Rectal smooth muscle tissue (tissue), 1 donor: Measurements from ENCODE around the gene AGPAT4.
A peak's percentile ranks its signal among the peaks of the same experiment; 100 is the strongest.
"Not testable (repeated sequence)": the region's sequence is repeated elsewhere in the genome, so short reads cannot be mapped to it uniquely, and the experiment has no call there.

ENCODE experiments used
- H3K27ac ChIP-seq: one replicate; pipeline ENCODE4 v1.7.0; 2013; ENCODE audit warnings: low read depth, low read length, inconsistent platforms
- H3K27me3 ChIP-seq: one replicate; pipeline ENCODE4 v1.7.0; 2013; ENCODE audit warnings: low read length; ENCODE audit not compliant: control insufficient read depth, insufficient read depth
- H3K36me3 ChIP-seq: one replicate; pipeline ENCODE4 v1.7.0; 2013; ENCODE audit warnings: low read length; ENCODE audit not compliant: control insufficient read depth, insufficient read depth
- H3K4me1 ChIP-seq: one replicate; pipeline ENCODE4 v1.7.0; 2013; ENCODE audit warnings: low read length; ENCODE audit not compliant: control insufficient read depth, insufficient read depth
- H3K4me3 ChIP-seq: one replicate; pipeline ENCODE4 v1.7.0; 2013; ENCODE audit warnings: low read length
- H3K9ac ChIP-seq: one replicate; pipeline ENCODE4 v1.7.0; 2013; ENCODE audit warnings: low read length

The AGPAT4 gene, protein sequence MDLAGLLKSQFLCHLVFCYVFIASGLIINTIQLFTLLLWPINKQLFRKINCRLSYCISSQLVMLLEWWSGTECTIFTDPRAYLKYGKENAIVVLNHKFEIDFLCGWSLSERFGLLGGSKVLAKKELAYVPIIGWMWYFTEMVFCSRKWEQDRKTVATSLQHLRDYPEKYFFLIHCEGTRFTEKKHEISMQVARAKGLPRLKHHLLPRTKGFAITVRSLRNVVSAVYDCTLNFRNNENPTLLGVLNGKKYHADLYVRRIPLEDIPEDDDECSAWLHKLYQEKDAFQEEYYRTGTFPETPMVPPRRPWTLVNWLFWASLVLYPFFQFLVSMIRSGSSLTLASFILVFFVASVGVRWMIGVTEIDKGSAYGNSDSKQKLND

DNA sequence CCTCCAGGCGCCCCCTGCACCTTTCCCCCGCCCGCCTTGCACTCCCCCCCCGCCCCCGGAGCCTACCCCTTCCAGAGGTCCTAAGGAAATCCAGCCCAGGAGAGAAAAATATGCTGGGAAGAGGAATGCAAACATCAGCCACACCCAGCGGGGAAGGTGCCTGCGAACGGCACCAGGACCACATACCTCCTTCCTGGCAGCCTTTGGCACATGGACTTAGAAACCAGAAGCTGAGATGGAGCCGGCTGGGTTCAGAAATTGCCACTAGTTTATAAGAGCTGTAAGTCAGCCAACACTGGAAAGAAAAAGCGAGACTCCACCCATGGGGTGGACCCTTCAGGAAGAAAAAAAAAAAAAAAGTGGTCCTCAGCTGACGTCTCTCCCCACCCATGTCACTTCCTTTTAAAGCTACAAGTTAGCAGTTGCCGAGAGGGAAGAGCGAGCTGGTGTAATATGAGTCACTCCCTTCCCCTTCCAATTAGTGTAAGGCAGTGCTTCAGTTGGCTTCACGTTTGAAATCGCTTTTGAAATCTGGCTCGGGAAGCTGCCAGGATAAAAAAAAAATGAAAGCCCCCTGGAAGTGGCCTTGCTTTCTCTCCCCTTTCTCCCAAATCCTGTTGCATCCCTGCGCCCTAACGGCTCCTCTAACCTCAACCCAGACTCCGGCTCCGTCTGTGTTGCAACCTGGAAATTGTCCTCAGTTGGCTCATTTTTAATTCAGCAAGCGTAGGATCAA, at the start of gene AGPAT4:
AGPAT4 (minus strand) TSS at position 310 of the 736 bp plus-strand sequence. CDS start 41,848 bp downstream, outside the sequence.
- Histone ChIP-seq H3K27ac (peak within 1 kb of the TSS; percentile 74), H3K4me1 (peaks cover 10% of the 10 kb centered on the region), H3K4me3 (peak within 1 kb of the TSS; percentile 74), H3K36me3 (no peaks in the 10 kb centered on the region), H3K9ac (peak within 1 kb of the TSS; percentile 80), H3K27me3 (no peaks in the 10 kb centered on the region)

DNA sequence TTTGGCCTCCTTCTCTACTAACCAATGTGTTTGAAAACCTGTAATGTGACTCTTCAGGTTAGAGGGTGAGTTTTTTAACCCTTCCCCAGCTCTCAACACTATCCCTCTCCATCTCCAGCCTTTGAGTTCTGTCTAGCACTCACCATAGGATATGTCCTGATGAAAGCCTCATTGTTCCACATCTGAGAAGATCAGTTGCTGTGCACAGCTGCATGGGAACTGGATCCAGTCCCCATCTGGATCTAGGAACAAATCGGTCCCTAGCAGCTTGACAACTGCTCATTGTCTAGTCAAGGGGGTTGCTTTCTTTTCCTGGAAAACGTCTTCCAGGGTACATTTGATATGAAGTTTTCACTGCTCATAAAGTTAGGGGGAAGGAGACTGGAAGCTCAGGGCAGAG, 45.4 kb upstream of the AGPAT4 start:
- Histone ChIP-seq H3K4me1 (no peaks in the 10 kb centered on the region), H3K9ac (no peak overlapping the region), H3K27me3 (no peaks in the 10 kb centered on the region), H3K27ac (no peak overlapping the region), H3K36me3 (no peaks in the 10 kb centered on the region), H3K4me3 (no peak overlapping the region)

DNA sequence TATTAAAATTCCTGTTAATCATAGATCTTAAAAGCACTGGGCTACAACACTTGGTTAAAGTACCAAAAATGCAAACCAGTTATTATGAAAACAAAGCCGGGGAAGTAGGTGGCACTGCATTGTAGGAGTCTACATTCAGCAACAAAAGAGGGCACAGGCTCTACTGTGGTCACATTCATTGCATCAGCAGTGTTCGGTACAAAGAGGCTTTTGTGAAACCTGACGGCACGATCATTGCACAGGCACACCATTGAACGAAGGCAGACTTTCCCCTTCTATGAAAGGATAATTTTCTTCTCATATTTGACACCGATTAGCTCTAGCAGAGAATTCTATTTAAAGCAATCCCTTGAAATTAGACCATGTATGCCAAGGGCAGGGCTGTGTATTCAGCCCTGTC, 44.6 kb upstream of the AGPAT4 start:
- no peak overlapping the region for H3K4me3 ChIP-seq
- H3K27ac ChIP-seq = no peak overlapping the region
- no peaks in the 10 kb centered on the region for H3K36me3 ChIP-seq
- no peak overlapping the region for H3K9ac ChIP-seq
- H3K4me1 ChIP-seq = no peaks in the 10 kb centered on the region
- no peaks in the 10 kb centered on the region for H3K27me3 ChIP-seq

DNA sequence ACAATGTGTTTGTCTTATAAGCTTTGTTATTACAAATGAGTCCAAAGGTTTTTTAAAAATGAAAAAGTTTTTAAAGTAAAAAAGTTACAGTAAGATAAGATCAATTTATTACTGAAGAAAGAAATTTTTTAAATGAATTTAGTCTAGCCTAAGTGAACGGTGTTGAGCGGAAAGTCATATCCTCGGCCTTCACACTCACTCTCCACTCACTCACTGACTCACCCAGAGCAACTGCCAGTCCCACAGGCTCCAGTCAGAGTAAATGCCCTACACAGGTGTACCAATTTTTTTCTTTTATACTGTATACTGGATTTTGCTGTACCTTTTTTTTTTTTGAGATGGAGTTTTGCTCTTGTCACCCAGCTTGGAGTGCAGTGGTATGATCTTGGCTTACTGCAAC, 42.7 kb upstream of the AGPAT4 start:
- Histone ChIP-seq H3K36me3 (no peaks in the 10 kb centered on the region), H3K4me1 (no peaks in the 10 kb centered on the region), H3K27me3 (no peaks in the 10 kb centered on the region), H3K9ac (no peak overlapping the region), H3K27ac (no peak overlapping the region), H3K4me3 (no peak overlapping the region)

DNA sequence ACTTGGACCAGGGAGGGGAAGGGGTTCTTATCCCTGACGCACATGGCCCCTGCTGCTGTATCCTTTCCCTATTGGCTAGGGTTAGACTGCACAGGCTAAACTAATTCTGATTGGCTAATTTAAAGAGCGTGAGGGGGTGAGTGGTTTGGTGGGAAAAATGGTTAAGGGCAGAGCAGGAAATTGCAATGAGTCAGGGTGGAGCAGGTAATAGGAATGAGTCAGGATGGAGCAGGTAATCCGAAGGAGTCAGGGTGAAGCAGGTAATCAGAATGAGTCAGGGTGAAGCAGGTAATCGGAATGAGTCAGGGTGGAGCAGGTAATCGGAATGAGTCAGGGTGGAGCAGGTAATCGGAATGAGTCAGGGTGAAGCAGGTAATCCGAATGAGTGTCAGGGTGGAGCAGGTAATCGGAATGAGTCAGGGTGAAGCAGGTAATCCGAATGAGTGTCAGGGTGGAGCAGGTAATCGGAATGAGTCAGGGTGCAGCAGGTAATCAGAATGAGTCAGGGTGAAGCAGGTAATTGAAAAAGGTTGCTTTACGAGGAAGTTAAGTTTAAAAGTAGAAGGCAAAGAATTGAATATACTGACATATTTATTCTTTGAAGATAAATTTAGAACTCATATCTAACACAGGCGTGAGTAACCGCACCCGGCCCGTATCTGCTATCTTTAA, 41.5 kb upstream of the AGPAT4 start:
- not testable (repeated sequence) for H3K4me1 ChIP-seq, H3K9ac ChIP-seq, H3K27me3 ChIP-seq, H3K27ac ChIP-seq, H3K4me3 ChIP-seq, H3K36me3 ChIP-seq

DNA sequence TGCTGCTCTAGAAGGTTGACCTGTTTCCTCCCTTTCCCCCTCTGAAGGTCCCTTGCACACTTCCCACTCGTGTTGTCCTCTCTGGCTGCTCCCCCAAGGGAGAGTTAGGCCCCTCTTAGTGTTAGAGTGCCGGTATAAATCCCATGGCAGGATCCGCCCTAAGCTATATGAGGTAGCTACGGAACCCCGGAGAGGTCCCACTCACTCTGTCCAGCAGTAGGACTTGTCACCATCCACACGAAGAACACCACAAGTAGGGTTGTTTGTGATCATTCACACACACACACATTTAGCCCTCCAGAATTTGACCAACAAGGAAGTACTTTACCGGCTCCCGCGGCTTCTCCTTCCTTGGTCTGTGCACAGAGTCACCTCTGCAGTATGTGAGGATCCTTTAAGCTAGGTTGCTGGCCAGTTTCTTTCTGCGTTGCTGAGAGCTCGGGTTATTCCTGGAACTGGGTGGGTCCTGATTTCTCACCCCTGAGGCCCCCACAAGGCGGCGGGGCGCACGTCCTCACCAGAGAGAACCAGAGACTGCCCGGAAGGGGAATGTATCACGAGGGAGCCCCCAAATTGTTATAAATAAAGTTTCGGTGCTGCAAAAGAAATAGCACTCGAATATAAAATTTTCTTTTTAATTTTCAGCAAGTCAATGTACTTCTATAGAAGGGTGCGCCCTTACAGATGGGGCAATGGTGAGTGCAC, 40.8 kb upstream of the AGPAT4 start:
- H3K4me3 ChIP-seq, H3K9ac ChIP-seq, H3K36me3 ChIP-seq, H3K27ac ChIP-seq, H3K4me1 ChIP-seq, H3K27me3 ChIP-seq: not testable (repeated sequence)

DNA sequence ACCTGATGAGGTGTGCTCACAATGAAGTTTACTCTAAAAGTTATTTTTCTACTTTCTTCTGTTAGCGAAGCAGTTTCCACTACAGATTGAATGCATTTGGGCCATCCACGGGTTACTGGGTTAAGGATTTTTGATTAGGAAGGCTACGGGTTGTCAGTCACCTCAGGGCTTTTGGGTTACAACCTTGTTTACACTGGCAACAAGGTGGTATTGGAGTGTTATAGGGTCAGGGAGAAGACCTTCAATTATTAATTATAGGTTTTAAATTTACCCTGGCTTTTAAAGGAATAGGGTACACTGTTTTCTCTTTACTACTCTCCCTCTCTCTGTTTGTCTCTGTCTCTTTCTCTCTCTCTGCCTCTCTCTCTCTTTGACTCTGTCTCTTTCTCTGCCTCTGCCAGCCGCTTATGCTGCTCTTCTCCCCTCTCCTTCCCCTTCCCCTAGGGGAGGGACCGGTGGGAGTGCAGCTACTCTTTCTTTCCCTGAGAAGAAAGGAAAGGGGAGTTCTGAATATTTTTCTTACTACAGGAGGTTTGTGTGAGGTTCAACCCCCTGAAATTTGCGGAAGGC, 40.2 kb upstream of the AGPAT4 start:
- Histone ChIP-seq H3K27me3 (no peaks in the 10 kb centered on the region), H3K4me1 (no peaks in the 10 kb centered on the region), H3K9ac (no peak overlapping the region), H3K27ac (no peak overlapping the region), H3K4me3 (no peak overlapping the region), H3K36me3 (no peaks in the 10 kb centered on the region)

DNA sequence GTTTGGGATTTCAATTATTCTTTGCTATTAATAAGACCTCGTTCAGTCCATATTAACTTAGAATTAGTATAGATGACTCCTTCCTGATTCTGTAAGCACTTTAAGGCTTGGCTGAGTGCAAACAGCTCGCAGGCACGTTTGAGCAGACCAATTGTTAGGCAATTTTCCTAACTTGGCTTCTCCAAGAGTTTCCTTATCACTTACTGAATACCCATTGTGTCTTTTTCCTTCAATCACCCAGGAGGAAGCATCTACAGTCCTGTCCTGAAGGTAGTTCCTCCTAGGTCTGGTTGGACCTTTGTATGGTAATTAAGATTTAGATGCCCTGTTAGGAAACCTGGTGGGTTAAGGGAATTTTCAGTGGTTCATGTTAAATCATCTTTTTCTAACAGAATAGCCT, 39.6 kb upstream of the AGPAT4 start:
- H3K4me3 ChIP-seq, H3K27ac ChIP-seq, H3K9ac ChIP-seq, H3K27me3 ChIP-seq, H3K36me3 ChIP-seq, H3K4me1 ChIP-seq: not testable (repeated sequence)

DNA sequence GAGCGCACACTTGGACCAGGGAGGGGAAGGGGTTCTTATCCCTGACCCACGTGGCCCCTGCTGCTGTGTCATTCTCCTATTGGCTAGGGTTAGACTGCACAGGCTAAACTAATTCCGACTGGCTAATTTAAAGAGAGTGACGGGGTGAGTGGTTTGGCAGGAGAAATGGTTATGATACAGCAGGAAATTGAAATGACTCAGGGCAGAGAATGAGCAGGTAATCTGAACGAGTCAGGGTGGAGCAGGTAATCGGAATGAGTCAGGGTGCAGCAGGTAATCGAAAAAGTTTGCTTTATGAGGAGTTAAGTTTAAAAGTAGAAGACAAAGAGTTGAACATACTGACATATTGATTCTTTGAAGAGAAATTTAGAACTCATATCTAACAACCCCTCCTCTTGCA, 35.9 kb upstream of the AGPAT4 start:
- H3K4me1 ChIP-seq, H3K4me3 ChIP-seq, H3K9ac ChIP-seq, H3K27me3 ChIP-seq, H3K27ac ChIP-seq, H3K36me3 ChIP-seq: not testable (repeated sequence)

DNA sequence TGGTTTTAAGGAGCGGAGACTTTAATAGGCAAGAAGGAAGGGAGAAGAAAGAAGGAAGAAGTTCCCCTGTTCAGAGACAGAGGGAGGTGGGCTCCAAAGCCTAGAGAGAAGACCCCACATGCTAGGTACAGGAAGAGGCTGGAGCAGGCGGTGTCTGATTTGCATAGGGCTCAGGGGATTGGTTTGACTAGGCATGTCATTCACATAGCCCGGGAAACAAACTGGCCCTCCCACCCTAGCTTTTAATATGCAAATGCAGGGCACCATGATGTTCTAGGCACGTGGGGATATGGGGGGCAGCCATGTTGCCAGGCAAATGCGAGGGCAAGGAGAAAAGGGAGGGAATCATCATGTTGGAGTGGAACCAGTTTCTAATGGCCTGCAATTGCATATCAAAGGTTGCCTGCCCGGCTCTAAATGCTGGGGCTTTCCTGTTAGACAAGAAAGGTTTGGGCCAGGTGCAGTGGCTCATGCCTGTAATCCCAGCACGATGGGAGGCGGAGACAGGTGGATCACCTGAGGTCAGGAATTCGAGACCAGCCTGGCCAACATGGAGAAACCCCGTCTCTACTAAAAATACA, 34.3 kb upstream of the AGPAT4 start:
- H3K27me3 ChIP-seq = no peaks in the 10 kb centered on the region
- no peak overlapping the region for H3K27ac ChIP-seq
- H3K9ac ChIP-seq = no peak overlapping the region
- H3K36me3 ChIP-seq = no peaks in the 10 kb centered on the region
- H3K4me1 ChIP-seq = no peaks in the 10 kb centered on the region
- no peak overlapping the region for H3K4me3 ChIP-seq

DNA sequence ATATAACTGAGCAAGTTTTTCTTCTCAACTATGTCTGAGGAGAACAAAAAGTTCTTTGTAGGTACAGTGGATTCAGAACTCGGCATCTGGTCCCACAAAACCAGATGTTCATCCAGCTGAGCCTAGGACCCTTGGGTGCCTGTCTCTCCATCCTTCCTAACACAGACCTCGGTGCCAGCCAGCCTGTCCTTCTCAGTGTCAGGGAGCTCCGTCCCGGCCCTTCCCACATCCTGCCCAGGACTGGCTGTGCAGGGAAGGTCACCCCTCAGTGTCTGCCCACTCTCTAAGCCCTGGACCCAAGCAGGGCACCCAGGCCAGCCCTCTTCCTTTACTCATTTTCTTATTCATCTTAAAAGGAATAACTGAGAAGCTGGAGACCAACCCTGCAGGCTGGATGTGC, 32.0 kb upstream of the AGPAT4 start:
- Histone ChIP-seq H3K4me1 (no peaks in the 10 kb centered on the region), H3K27ac (no peak overlapping the region), H3K27me3 (no peaks in the 10 kb centered on the region), H3K4me3 (no peak overlapping the region), H3K36me3 (no peaks in the 10 kb centered on the region), H3K9ac (no peak overlapping the region)
